Ascending aorta (tissue), 2 donors: ENCODE measurements around the gene AUTS2. TPM values are rescaled to one million over a fixed set of nuclear protein-coding genes. Genes with fewer than 3 reads are reported as not detected.

Experiments used
- DNase-seq, 2 donors: peaks; one replicate each; pipeline ENCODE4 v3.0.0-alpha.2; 2019; ENCODE audit warnings: low spot score in 2 of 2
- H3K27ac ChIP-seq, 2 donors: fragments of 200-600 bp; sonication (generic); one replicate each; pipeline ENCODE4 v1.5.1; 2016 to 2017; ENCODE audit warnings: mild to moderate bottlenecking in 1 of 2
- H3K27me3 ChIP-seq: fragments of 200-600 bp; sonication (generic); one replicate; pipeline ENCODE4 v1.5.1; 2017
- H3K36me3 ChIP-seq, 2 donors: fragments of 200-600 bp; sonication (generic); one replicate each; pipeline ENCODE4 v1.5.1; 2016
- H3K4me1 ChIP-seq, 2 donors: fragments of 200-600 bp; sonication (generic); one replicate each; pipeline ENCODE4 v1.5.1; 2016 to 2017; ENCODE audit warnings: mild to moderate bottlenecking in 1 of 2
- H3K4me3 ChIP-seq, 2 donors: fragments of 200-600 bp; sonication (generic); one replicate each; pipeline ENCODE4 v1.5.1; 2016 to 2017; ENCODE audit warnings: mild to moderate bottlenecking in 1 of 2
- H3K9me3 ChIP-seq, 2 donors: fragments of 200-600 bp; sonication (generic); one replicate each; pipeline ENCODE4 v1.5.1; 2016
- CTCF ChIP-seq, 3 experiments: fragments of 200-600 bp in 2 of 3; fragments of 450-650 bp in 1 of 3; sonication (generic) in 2 of 3; IDR thresholded peaks; one replicate each; pipeline ENCODE4 v1.5.1; 2016 to 2019; ENCODE audit warnings: antibody characterized with exemption in 3 of 3, mild to moderate bottlenecking in 1 of 3, moderate library complexity in 1 of 3
- intact Hi-C: fragments of 100-400 bp; cut with DNase I; formaldehyde crosslinking; loops from one replicate; pipeline ENCODE4 v1.15.1; 2023
- total RNA-seq: library from RNA; depleted of rRNA; stranded (reverse); fragments of >200 nt; gene quantifications from one replicate; pipeline ENCODE4 v1.1.0, GENCODE V29; 2016

AUTS2 gene
- total RNA-seq, 1 donor from 2014 or later = 90.4 TPM

- Histone ChIP-seq H3K4me1 (peaks cover 0 to 3% of the 10 kb centered on the region in 2 donors), H3K36me3 (no peaks in the 10 kb centered on the region), H3K27me3 (no peaks in the 10 kb centered on the region), H3K27ac (no peak overlapping the region), H3K9me3 (no peaks in the 10 kb centered on the region), H3K4me3 (no peak overlapping the region)
- DNase-seq = no peak
- no peak for TF ChIP-seq CTCF (IDR thresholded peaks at IDR 0.05)
- intact Hi-C loops = no loop called here
Measured at GRCh38 chr7:70479153-70480021, 881.1 kb downstream of the AUTS2 start.

- DNase-seq = no peak
- Histone ChIP-seq H3K9me3 (no peaks in the 10 kb centered on the region), H3K4me1 (peaks cover 0 to 3% of the 10 kb centered on the region in 2 donors), H3K36me3 (no peaks in the 10 kb centered on the region), H3K27ac (no peak overlapping the region), H3K27me3 (no peaks in the 10 kb centered on the region), H3K4me3 (no peak overlapping the region)
- TF ChIP-seq CTCF (IDR thresholded peaks at IDR 0.05) = no peak
- intact Hi-C loops = no loop called here
Measured at GRCh38 chr7:70480927-70481569, 882.8 kb downstream of the AUTS2 start.

GRCh38 chr7:70481570-70482123 lies 883.4 kb downstream of the AUTS2 start:
- intact Hi-C loops = no loop called here
- H3K4me1 ChIP-seq = peaks cover 0 to 3% of the 10 kb centered on the region in 2 donors
- H3K27me3 ChIP-seq = no peaks in the 10 kb centered on the region
- H3K27ac ChIP-seq = no peak overlapping the region
- H3K9me3 ChIP-seq = no peaks in the 10 kb centered on the region
- no peak for DNase-seq
- no peak overlapping the region for H3K4me3 ChIP-seq
- TF ChIP-seq CTCF (IDR thresholded peaks at IDR 0.05) = no peak
- no peaks in the 10 kb centered on the region for H3K36me3 ChIP-seq

- no peak overlapping the region for H3K27ac ChIP-seq
- no peak for TF ChIP-seq CTCF (IDR thresholded peaks at IDR 0.05)
- no peak overlapping the region for H3K4me3 ChIP-seq
- intact Hi-C loops = no loop called here
- H3K27me3 ChIP-seq = no peaks in the 10 kb centered on the region
- DNase-seq = no peak
- H3K36me3 ChIP-seq = no peaks in the 10 kb centered on the region
- no peaks in the 10 kb centered on the region for H3K9me3 ChIP-seq
- no peaks in the 10 kb centered on the region for H3K4me1 ChIP-seq
Measured at GRCh38 chr7:70484255-70484654, 886.0 kb downstream of the AUTS2 start.

- Histone ChIP-seq H3K36me3 (no peaks in the 10 kb centered on the region), H3K4me3 (no peak overlapping the region), H3K4me1 (no peaks in the 10 kb centered on the region), H3K27me3 (no peaks in the 10 kb centered on the region), H3K9me3 (no peaks in the 10 kb centered on the region), H3K27ac (no peak overlapping the region)
- intact Hi-C loops = no loop called here
- TF ChIP-seq CTCF (IDR thresholded peaks at IDR 0.05) = no peak
- no peak for DNase-seq
Measured at GRCh38 chr7:70486977-70487376, 888.7 kb downstream of the AUTS2 start.
